HT1080 (cell line): Measurements from ENCODE around the gene AKR1A1. TPM values are rescaled to one million over a fixed set of nuclear protein-coding genes. Genes with fewer than 3 reads are reported as not detected.
A peak's percentile ranks its signal among the peaks of the same experiment; 100 is the strongest.
"Not testable (repeated sequence)": the region's sequence is repeated elsewhere in the genome, so short reads cannot be mapped to it uniquely, and the experiment has no call there.

ENCODE experiments used
- DNase-seq: peaks from one replicate; pipeline ENCODE4 v3.0.0-alpha.2; 2015; ENCODE audit warnings: low read depth
- polyA plus RNA-seq, 2 experiments: library from polyadenylated mRNA; depleted of rRNA; stranded (reverse); fragments of >200 nt; gene quantifications; 2 replicates each; pipeline ENCODE4 v1.2.3, GENCODE V29; 2015
- total RNA-seq: library from RNA; depleted of rRNA; stranded (reverse); fragments of >200 nt; shearing (Covaris generic); gene quantifications from 2 replicates; pipeline ENCODE4 v1.2.3, GENCODE V29; 2014; rRNA removed

AKR1A1 gene
- total RNA-seq: 99.5 and 106 TPM in 2 replicates
- 80.0 and 88.2 TPM in 2 replicates for polyA plus RNA-seq (2015; cell fraction: cytosol; rRNA removed)
- polyA plus RNA-seq (2015; cell fraction: nucleus; rRNA removed): 90.0 and 91.2 TPM in 2 replicates

GRCh38 chr1:45550401-45551351 lies at the start of gene AKR1A1:
AKR1A1 (plus strand) TSS chr1:45550826; CDS start chr1:45561795, 10,969 bp downstream.
- peak; percentile 91 for DNase-seq

GRCh38 chr1:45501505-45501859 lies 49.1 kb upstream of the AKR1A1 start:
- no peak for DNase-seq

- DNase-seq: no peak
Observed at GRCh38 chr1:45503462-45504360, 46.9 kb upstream of the AKR1A1 start.

- DNase-seq: no peak
Observed at GRCh38 chr1:45507195-45507594, 43.4 kb upstream of the AKR1A1 start.

GRCh38 chr1:45507893-45508292 lies 42.7 kb upstream of the AKR1A1 start:
- no peak for DNase-seq

GRCh38 chr1:45508295-45509151 lies 42.1 kb upstream of the AKR1A1 start:
- no peak for DNase-seq

GRCh38 chr1:45510036-45510971 lies 40.3 kb upstream of the AKR1A1 start:
- no peak for DNase-seq

- no peak for DNase-seq
Observed at GRCh38 chr1:45510972-45511527, 39.6 kb upstream of the AKR1A1 start.

- peak; percentile 66 for DNase-seq
Observed at GRCh38 chr1:45512641-45513054, 38.0 kb upstream of the AKR1A1 start.

- not testable (repeated sequence) for DNase-seq
Observed at GRCh38 chr1:45513532-45514260, 36.9 kb upstream of the AKR1A1 start.

GRCh38 chr1:45516036-45516435 lies 34.6 kb upstream of the AKR1A1 start:
- no peak for DNase-seq

GRCh38 chr1:45516465-45516864 lies 34.2 kb upstream of the AKR1A1 start:
- DNase-seq: no peak

GRCh38 chr1:45518366-45518765 lies 32.3 kb upstream of the AKR1A1 start:
- DNase-seq: not testable (repeated sequence)

- no peak for DNase-seq
Observed at GRCh38 chr1:45518910-45519309, 31.7 kb upstream of the AKR1A1 start.

GRCh38 chr1:45519774-45520173 lies 30.9 kb upstream of the AKR1A1 start:
- DNase-seq: not testable (repeated sequence)

- DNase-seq: peak; percentile 98
Observed at GRCh38 chr1:45521413-45522323, 29.0 kb upstream of the AKR1A1 start, which contains the start of gene PRDX1. PRDX1 (minus strand) TSS chr1:45521884; CDS start chr1:45519043, 2,841 bp downstream.
